ENCODE results near the gene CDK5RAP3.

Gene CDK5RAP3

DNA sequence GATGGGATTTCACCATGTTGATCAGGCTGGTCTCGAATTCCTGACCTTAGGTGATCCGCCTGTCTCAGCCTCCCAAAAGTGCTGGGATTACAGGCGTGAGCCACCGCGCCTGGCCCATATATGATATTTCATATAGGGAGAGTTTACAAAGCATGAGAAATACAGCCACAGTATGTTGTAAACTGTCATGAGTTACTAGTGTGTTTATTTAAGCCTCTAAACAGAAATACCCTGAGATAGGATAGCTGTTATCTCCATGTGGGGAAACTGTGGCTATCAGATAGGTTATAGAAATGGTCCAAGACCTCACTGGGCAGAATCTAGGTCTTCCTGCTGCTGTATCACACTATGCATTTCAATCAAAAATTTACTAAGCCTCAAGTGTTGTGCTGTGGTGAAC is 2.1 kb upstream of the CDK5RAP3 start:
- H3K4me3 ChIP-seq (IDR thresholded peaks at IDR 0.05; ENCODE audit: insufficient read depth, low read depth, low read length): no peak overlapping the region
- H3K27me3 ChIP-seq (ENCODE audit: insufficient read depth, low read depth): no peaks in the 10 kb centered on the region
- H3K36me3 ChIP-seq (ENCODE audit: insufficient read depth): no peaks in the 10 kb centered on the region
- TF ChIP-seq, protein P1, sequence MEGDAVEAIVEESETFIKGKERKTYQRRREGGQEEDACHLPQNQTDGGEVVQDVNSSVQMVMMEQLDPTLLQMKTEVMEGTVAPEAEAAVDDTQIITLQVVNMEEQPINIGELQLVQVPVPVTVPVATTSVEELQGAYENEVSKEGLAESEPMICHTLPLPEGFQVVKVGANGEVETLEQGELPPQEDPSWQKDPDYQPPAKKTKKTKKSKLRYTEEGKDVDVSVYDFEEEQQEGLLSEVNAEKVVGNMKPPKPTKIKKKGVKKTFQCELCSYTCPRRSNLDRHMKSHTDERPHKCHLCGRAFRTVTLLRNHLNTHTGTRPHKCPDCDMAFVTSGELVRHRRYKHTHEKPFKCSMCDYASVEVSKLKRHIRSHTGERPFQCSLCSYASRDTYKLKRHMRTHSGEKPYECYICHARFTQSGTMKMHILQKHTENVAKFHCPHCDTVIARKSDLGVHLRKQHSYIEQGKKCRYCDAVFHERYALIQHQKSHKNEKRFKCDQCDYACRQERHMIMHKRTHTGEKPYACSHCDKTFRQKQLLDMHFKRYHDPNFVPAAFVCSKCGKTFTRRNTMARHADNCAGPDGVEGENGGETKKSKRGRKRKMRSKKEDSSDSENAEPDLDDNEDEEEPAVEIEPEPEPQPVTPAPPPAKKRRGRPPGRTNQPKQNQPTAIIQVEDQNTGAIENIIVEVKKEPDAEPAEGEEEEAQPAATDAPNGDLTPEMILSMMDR (conservative IDR thresholded peaks at IDR 0.05; ENCODE audit: low read depth, low read length): no peak
- H3K79me2 ChIP-seq (ENCODE audit: insufficient read depth, low read depth): peaks cover 10% of the 10 kb centered on the region; the same call in 1 of the 2 replicates
- H3K9ac ChIP-seq: no peak overlapping the region
- H2AFZ ChIP-seq (ENCODE audit: low read depth): no peak overlapping the region
- H3K27ac ChIP-seq: no peak overlapping the region
- H3K4me1 ChIP-seq (ENCODE audit: low read depth, poor library complexity, severe bottlenecking): peaks cover 19% of the 10 kb centered on the region
- no peaks in the 10 kb centered on the region for H4K20me1 ChIP-seq (ENCODE audit: insufficient read depth)
- H3K4me2 ChIP-seq: no peak overlapping the region

DNA sequence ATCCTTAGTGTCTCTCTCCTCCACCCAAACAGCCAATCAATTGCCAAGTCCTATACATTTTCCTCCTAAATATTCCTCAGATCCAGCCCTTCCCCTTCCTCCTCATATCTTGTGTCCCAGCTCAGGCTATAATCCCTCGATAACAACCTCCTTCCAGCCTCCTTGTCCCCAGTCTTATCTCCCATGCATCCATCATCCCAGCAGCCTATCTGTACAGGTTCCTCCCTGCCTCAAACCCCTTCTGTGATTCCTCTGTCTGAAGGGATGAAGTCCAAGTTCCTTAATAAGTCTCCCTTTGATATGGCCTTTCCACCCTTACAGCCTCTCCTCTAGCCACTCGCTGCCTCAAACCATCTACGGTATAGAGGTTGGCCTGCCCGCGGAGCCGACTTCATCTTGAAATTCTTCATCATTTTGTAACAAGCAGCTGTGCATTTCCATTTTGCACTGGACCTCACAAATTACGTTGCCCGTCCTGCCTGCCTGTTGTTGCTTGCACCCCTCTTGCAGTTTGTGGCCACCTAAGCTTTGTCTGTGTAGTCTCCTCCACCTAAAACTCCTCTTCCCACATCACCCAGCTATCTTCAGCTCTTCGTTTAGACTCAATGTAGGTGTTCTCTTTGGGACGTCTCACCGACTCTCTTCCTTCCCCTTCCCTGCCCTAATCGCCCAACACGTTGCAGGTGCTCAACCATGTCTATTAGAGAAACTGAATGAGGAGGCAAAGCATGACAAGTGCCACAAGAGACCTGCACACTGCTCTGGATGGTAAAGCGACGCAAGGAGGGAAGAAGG is 786 bp upstream of the CDK5RAP3 start:
- Histone ChIP-seq H3K36me3 (ENCODE audit: insufficient read depth) (no peaks in the 10 kb centered on the region), H3K4me2 (peak overlapping the region; percentile 94), H3K79me2 (ENCODE audit: insufficient read depth, low read depth) (peaks cover 10% of the 10 kb centered on the region; the same call in 1 of the 2 replicates), H3K27ac (no peak overlapping the region), H3K4me1 (ENCODE audit: low read depth, poor library complexity, severe bottlenecking) (peaks cover 19% of the 10 kb centered on the region), H3K9ac (no peak overlapping the region), H3K27me3 (ENCODE audit: insufficient read depth, low read depth) (no peaks in the 10 kb centered on the region), H3K4me3 (IDR thresholded peaks at IDR 0.05; ENCODE audit: insufficient read depth, low read depth, low read length) (no peak overlapping the region), H2AFZ (ENCODE audit: low read depth) (peak overlapping the region; percentile 88), H4K20me1 (ENCODE audit: insufficient read depth) (no peaks in the 10 kb centered on the region)
- TF ChIP-seq, protein P1 (conservative IDR thresholded peaks at IDR 0.05; ENCODE audit: low read depth, low read length): no peak

DNA sequence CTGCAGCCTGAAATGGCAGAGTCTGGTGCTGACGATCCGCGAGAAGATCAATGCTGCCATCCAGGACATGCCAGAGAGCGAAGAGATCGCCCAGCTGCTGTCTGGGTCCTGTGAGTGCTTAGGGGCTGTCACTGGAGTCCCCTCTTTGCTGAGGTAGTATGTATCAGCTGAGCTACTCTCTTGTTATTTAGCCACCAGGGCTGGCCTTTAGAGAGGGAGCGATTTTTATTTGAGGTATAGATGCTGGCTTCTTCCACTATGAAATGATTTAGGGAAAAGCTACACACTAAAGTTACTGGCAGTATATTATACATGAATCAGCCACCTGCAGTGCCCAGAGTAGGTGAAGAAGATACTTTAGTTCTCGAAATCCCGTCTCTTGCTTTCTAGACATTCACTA is 2.6 kb downstream of the CDK5RAP3 start:
- Histone ChIP-seq H3K79me2 (ENCODE audit: insufficient read depth, low read depth) (peaks cover 10% of the 10 kb centered on the region; the same call in 1 of the 2 replicates), H3K9ac (no peak overlapping the region), H3K27ac (no peak overlapping the region), H3K4me1 (ENCODE audit: low read depth, poor library complexity, severe bottlenecking) (peaks cover 19% of the 10 kb centered on the region), H3K27me3 (ENCODE audit: insufficient read depth, low read depth) (no peaks in the 10 kb centered on the region), H2AFZ (ENCODE audit: low read depth) (no peak overlapping the region), H4K20me1 (ENCODE audit: insufficient read depth) (no peaks in the 10 kb centered on the region), H3K36me3 (ENCODE audit: insufficient read depth) (no peaks in the 10 kb centered on the region), H3K4me2 (no peak overlapping the region), H3K4me3 (IDR thresholded peaks at IDR 0.05; ENCODE audit: insufficient read depth, low read depth, low read length) (no peak overlapping the region)
- TF ChIP-seq, protein P1 (conservative IDR thresholded peaks at IDR 0.05; ENCODE audit: low read depth, low read length): no peak

DNA sequence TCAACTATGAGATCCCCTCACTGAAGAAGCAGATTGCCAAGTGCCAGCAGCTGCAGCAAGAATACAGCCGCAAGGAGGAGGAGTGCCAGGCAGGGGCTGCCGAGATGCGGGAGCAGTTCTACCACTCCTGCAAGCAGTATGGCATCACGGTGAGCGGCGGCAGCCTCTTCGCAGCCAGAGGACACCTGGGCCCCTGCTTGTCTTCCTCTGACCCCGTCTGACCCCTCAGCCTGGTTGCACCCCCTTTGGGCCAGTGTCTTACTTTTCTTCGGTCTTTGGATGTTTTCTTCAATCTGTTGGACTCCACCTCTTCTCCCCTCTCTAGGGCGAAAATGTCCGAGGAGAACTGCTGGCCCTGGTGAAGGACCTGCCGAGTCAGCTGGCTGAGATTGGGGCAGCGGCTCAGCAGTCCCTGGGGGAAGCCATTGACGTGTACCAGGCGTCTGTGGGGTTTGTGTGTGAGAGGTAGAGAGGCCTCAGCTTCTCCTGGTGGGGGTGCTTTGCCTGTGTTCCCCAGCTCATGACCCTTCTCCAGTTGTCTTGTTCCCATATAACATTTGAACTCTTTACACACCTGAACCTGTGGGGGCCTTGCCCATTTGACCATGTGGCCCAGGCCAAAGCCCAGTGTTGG is 4.4 kb downstream of the CDK5RAP3 start:
- no peaks in the 10 kb centered on the region for H3K36me3 ChIP-seq (ENCODE audit: insufficient read depth)

More for the DNA sequence above, 4.4 kb downstream of the CDK5RAP3 start:
- H3K4me3 ChIP-seq (IDR thresholded peaks at IDR 0.05; ENCODE audit: insufficient read depth, low read depth, low read length): no peak overlapping the region
- no peak overlapping the region for H3K9ac ChIP-seq
- H2AFZ ChIP-seq (ENCODE audit: low read depth): no peak overlapping the region
- TF ChIP-seq, protein P1 (conservative IDR thresholded peaks at IDR 0.05; ENCODE audit: low read depth, low read length): no peak
- H3K27me3 ChIP-seq (ENCODE audit: insufficient read depth, low read depth): no peaks in the 10 kb centered on the region
- no peak overlapping the region for H3K4me2 ChIP-seq
- peaks cover 10% of the 10 kb centered on the region; the same call in 1 of the 2 replicates for H3K79me2 ChIP-seq (ENCODE audit: insufficient read depth, low read depth)
- peaks cover 14% of the 10 kb centered on the region for H3K4me1 ChIP-seq (ENCODE audit: low read depth, poor library complexity, severe bottlenecking)
- no peak overlapping the region for H3K27ac ChIP-seq
- H4K20me1 ChIP-seq (ENCODE audit: insufficient read depth): no peaks in the 10 kb centered on the region

Data from KMS-11 (cell line).